Globus pallidus (tissue), 1 donor: ENCODE measurements around the gene DCP2.

Experiments
- DNase-seq: peaks from one replicate; pipeline ENCODE4 v3.0.0-alpha.2; 2015; ENCODE audit warnings: low spot score

Gene DCP2

GRCh38 chr5:113020461-113021273 is 44.1 kb downstream of the DCP2 start:
- DNase-seq, result no peak

DNA sequence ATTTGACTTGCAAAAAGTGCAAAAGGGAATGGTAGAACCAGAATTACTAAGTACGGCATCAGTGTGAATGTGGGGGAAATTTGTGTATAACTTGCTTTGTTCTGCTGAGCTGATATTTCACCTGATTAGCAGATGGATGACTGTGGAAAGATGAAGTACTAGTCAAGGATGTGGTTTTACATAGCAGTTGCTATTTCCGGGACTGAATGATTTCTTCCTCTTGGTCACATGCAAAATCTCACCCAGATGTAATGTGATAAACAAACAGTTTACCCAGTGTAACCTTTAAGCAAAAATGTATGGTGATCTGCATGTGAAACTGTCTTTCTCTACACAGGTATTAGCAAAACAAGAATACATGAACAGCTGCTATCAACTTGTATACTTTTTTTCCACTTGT is 46.1 kb downstream of the DCP2 start:
- no peak for DNase-seq

DNA sequence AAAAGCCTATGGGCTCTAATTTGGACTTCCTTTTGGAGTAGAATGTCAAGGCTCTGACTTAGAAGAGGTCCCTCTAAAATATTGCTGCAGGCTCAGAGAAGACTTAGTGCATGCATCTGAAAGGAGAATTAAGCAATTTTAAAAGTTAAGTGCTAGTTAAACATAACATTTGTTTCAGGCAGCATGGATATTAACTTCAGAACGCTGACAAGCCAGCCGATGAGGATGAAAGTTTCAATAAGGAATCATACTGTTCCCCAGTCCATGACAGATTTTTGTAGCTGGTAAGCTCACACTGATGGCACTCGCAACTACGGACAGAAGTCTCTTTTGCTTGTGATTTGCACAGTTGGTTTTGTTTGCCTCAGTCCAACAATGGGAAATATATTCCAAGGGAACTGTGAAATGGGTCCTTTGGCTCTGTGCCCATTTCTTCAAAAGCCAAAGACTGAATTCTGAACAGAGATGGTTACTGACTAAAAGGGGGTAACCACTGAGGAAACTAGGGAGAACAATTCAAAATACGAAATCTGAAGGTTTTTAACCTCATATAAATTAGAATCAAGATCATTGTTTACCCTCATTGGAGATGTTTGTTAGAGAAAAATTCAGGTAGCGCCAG is 47.6 kb downstream of the DCP2 start:
- DNase-seq, result no peak

DNA sequence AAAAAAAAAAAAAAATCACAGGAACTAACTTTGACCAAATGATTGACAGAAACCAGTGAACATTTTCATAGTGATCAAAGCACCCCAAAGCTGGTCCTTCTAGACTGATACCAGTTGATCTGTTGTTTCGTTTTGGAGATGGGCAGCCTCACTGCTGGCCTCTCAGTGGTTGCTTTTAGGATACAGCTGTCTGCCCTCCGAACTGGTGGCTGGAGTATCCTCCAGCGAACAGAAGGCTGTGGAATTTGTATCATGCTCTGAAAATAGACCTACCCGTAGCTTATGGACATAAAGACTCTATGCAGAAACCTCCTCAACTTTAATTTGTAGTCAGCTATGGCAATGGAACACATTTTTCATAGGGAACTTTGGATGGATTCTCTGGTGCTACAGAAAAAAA is 49.0 kb downstream of the DCP2 start:
- no peak for DNase-seq

- DNase-seq, result no peak
These were observed 49.6 kb downstream of the DCP2 start for GRCh38 chr5:113026211-113026610.

DNA sequence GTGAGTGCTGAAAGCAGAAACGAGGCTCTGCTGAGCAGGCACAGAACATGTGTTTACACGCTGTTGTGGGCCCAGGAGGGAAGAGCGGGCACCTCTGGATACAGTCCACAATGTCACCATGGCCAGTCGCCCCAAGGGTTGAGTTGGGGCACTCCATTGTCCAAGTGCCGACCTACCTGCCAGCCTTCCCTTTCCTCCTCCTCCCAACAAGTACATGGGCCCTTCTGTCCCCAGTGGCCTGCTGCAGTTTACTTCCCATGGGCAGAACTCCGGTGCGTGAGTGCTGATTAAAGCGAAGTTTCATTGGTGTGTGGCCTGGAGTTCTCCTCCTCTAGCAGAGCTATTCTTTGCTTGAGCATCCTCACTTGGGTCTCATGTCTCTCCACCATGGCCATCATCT is 50.4 kb downstream of the DCP2 start:
- DNase-seq, result no peak

GRCh38 chr5:113027431-113027830 is 50.8 kb downstream of the DCP2 start:
- DNase-seq, result no peak

GRCh38 chr5:113029614-113030013 is 53.0 kb downstream of the DCP2 start:
- DNase-seq, result no peak

GRCh38 chr5:113031104-113031503 is 54.5 kb downstream of the DCP2 start:
- DNase-seq, result no peak

- DNase-seq, result no peak
These were observed 55.0 kb downstream of the DCP2 start for GRCh38 chr5:113031557-113031956.

GRCh38 chr5:113034182-113034773 is 57.7 kb downstream of the DCP2 start:
- no peak for DNase-seq

DNA sequence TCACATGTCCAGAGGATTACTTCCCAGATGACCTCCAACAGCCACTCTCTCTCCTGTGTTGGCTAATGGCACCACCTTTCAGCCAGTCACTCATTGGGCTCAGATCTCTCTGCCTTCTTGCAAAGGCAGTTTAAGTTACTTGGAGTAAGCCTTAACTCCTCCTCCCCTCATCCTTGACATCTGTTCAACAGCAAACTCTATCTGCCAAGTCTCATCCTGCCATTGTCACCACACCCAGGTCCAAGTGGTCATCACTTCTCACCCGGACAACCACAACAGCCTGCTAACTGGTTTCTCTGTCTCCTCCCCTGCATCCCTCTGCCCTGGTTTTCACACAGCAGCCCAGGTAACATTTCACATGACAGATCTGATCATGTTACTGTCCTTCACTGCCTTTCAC is 58.5 kb downstream of the DCP2 start:
- DNase-seq, result no peak

DNA sequence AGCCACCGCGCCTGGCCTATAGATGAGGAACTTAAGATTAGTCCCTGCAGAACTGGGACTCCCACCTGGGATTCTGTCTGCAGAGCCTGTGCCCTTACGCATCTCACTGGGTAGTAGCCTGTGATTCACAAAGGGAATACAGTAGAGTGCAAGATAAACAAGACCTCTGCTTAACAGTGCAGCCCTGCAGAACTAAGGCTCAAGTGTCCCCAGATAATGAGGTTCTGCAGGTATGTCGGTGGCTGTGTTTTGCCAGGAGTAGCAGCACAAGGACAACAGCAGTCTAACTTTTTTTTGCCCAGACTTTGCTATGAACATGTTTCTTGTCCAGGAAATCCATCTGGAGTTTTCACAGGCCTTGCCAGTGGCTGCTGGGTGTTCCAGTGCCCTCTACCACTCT is 59.7 kb downstream of the DCP2 start:
- DNase-seq, result no peak

DNA sequence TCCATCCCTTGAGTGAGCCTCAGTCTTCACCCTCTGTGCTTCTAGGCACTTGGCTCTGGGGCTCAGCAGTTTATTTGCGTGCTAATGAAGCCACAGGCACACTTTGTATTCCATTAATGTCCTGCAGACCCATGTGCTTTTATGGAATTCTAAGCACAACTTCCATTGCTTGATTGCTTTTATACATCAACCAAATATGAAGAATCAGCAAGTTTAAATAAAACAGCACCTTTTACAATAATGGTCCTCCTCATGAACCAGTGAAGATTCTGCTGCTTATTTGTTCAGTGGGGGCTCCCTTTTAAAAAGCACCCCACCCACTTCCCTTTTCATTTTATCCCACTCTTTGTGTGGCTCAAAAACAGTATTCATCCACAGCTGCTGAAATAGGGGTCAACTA is 60.2 kb downstream of the DCP2 start:
- DNase-seq, result no peak

GRCh38 chr5:113038136-113038535 is 61.5 kb downstream of the DCP2 start:
- DNase-seq, result no peak

DNA sequence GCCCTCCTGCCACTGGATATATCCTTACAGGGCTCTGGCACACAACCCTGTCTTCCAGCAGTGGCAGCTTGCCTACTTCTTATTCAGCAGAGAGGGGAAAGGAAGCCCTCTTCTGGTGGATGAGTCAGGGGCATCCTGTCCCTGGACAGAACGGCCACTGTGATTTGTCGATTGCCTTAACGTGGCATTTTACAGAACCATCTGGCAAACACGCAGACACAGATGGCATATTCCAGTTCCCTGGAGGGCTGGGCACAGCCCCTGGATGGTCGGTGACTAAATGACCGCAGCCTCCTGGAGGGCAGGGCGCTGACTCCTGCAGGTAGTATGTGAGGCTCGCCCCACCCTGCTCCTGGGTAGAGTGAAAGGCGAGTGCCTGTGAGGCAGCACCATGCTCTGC is 62.1 kb downstream of the DCP2 start:
- no peak for DNase-seq

DNA sequence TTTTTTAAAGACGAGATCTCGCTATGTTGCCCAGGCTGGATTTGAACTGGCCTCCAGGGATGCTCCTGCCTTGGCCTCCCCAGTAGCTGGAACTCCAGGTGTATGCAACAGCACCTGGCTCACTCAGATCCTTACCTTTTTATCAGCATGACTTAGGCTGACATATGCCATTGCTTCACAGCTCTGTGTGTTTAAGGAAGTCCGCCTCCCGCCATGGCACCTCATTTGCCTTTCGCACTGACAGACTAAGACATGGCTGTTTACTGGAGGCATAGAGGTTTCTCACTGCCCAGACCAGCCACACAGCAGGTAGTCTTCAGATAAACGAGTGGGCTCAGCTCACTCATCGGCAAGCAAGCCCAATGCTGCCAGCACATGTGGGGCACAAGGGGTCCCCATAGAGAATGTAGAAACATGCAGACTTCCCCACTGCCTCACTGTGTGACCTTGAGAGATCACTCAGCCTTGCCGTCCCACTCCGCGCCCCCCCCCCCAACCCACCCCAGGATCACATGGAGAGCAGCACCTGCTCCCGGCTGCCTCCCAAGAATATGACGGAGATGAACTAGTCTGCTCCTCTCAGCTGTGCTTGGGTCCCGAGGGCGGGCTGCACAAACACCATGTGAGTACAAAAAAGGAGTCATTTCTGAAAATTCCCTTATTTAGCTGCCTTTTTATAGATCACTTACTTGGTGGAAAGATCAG is 62.8 kb downstream of the DCP2 start:
- DNase-seq, result no peak

GRCh38 chr5:113039934-113040285 is 63.3 kb downstream of the DCP2 start:
- no peak for DNase-seq

GRCh38 chr5:113040672-113041260 is 64.2 kb downstream of the DCP2 start:
- DNase-seq, result no peak

- DNase-seq, result no peak
These were observed 66.1 kb downstream of the DCP2 start for GRCh38 chr5:113042491-113043243.

GRCh38 chr5:113043491-113043931 is 66.9 kb downstream of the DCP2 start:
- peak; percentile 27 for DNase-seq
